ENCODE results near the gene GPSM3.
A peak's percentile ranks its signal among the peaks of the same experiment; 100 is the strongest.
"Not testable (repeated sequence)": the region's sequence is repeated elsewhere in the genome, so short reads cannot be mapped to it uniquely, and the experiment has no call there.

GPSM3 gene

DNA sequence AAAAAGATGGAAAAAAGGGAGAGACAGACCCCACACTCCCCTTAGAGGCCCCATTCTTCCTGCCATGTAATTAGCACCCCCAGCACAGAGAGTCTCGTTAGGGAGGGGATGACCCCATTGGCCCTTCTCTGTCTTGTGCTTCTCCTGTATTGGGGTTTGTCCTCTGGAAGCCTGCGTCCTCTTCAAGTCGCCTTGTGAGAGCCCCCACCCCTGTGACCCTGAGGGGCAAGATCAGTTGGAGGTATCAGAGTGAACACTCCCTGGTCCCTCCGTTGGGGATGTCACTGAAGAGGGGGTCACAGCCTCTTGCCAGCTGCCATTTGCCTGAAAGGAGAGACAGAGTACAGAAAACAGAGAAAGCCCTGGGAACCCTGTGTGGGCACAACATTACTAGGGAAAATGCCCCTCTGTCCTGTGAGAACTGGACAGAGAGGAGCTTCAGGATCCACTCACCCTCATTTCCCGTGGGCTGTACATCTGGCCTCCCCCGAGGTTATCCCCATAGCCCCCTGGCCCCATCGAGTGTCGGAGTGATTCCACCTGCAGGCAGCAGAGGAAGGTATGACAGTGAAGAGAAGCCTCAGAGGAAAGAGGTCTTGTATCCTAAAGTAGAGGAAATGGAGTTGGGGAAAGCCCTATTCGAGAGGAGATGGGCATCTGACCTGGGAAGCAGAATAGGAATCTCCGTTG, 6.1 kb downstream of the GPSM3 start:
- DNase-seq, result not testable (repeated sequence)

DNA sequence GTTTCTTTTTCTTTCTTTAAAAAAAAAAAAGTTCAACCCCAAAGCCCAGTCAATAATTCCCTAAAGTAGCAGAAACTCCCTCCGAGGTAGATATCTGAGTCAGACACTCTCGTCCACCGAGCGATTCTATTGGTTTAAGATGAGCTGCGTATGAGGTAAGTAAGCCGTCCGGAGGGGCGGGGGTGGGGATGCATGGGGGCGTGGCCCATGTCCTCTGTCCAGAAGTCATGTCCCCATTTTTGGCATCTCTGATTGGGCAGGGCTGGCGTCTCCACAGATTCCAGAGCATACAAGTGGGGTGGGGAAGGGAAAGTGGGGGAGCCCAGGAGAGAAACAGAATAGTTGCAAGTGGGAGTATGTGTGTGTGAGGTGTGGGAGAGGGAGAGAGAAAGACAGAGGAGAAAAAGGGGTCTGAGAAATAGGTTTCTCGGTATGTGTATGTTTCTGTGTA, 6.7 kb downstream of the GPSM3 start:
- peak; percentile 66 to 79 for DNase-seq

DNA sequence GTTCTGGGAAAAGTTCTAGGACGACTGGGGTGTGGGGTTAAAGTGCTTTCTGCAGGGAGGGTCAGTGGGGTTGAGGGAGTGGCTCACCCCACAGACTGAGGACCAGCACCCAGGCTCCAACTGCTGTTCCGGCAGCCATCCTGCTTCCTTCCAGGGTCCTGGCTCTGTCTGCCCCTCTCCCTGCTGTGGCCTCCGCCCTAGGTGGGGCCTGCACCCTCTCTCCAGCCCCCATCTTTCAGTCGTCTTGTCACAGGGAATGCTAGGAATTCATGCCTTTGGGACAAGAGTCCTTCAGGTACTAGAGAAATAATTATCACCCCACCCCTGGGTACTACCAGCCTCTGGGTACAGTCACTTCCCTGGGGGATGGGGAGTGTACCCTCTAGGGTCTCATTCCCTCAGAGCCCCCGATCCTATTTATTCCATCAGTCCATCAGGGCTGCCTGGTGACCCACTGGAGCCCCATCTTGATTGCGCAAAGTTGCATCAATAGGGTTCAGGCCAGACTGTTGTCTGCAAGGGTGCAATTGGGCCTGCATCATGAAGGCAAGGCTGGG, 8.3 kb downstream of the GPSM3 start, which contains the start of gene AGER:
AGER (minus strand) TSS at position 170 of the 557 bp plus-strand sequence; CDS start at position 139, 31 bp downstream.
- DNase-seq, result no peak

DNA sequence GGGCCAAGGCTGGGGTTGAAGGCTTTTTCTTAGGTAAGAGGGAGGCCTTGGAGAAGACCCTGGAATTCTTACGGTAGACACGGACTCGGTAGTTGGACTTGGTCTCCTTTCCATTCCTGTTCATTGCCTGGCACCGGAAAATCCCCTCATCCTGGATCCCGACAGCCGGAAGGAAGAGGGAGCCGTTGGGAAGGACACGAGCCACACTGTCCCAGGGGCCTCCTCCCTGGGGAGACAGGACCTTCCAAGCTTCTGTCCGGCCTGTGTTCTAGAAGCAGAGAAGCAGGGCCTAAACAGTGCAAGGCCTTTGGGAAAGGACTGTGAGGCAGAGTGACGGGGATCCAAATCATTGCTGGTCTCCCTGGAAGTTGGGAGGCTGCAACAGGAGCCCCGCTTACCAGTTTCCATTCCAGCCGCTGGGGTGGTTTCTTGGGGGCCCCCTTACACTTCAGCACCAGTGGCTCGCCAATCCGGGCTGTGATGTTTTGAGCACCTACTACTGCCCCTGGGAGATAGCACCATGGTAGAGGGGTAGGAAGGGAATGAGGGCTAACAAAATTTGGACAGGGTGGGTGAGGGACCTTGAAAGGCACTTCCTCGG, 8.9 kb downstream of the GPSM3 start:
- no peak for DNase-seq

DNA sequence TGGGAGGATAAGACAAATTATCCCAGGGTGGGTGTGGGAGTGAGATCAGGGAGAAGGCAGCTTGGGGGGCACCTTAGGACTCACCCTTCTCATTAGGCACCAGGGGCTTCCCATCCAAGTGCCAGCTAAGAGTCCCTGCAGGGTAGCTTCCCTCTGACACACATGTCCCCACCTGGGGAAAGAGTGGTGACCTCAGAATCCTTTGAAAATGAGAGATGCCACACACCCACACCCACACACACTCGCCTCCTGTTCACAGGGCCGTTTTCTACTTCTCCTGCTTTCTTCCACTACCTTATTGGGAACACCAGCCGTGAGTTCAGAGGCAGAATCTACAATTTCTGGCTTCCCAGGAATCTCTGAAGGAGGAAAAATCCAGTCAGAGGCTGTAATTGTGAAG, 9.4 kb downstream of the GPSM3 start:
- no peak for DNase-seq

DNA sequence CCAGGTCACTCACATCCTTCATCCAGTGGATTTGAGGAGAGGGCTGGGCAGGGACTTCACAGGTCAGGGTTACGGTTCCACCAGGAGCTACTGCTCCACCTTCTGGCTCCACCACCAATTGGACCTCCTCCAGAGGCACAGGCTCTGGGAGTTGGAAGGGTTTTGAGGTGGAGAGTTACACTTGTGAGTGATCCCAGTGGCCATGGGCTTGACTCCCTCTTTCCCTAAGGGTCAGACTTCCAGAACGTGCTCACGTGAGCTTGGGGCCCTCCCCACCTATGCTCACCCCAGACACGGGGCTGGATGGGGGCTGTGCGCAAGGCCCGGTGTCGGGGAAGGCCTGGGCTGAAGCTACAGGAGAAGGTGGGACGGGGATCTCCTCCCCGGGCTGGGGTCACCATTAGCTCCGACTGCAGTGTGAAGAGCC, 9.9 kb downstream of the GPSM3 start:
- DNase-seq, result no peak

DNA sequence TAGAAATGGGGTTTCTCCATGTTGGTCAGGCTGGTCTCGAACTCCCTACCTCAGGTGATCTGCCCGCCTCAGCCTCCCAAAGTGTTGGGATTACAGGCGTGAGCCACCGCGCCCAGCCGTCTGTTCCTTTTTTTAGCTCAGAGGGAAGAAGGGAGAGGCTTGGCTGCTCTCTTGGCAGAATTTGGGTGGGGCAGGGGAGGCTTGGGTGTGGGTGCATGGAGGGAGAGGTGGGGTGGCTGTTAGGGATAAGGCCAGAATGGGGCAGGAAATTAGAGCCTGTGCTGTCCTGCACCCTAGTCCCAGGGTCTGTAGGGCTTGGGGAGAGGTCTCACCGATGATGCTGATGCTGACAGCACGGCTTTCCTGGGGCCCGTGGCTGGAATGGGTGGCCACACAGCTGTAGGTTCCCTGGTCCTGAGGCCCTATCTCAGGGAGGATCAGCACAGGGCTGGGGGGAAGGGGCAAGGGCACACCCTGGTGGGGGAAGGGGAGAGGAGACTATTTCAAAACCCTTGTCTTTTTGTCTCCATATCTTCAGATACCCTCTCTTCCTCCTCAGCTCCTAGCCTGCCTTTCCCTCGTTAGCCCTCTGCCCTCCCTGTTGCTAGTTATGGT, 10.4 kb downstream of the GPSM3 start:
- DNase-seq, result no peak

DNA sequence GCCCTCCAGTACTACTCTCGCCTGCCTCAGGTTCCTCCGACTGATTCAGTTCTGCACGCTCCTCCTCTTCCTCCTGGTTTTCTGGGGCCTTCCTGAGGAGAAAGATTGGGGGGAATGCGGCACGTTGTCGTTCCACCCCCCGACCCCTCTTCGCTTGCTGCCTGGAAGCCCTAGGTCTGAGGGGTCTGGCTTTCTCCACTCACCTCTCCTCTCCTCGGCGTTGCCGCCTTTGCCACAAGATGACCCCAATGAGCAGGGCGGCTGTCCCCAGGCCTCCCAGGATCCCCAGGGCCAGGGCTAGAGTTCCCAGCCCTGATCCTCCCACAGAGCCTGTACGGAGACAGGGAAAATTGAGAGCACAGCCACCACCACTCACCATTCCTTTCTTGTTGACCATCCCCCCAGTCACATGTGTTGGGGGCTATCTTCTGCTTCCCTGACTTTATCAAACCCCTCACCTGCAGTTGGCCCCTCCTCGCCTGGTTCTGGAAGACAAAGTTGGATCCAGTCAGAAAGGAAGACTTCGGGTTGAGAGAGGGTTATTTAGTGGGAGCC, 11.2 kb downstream of the GPSM3 start:
- no peak for DNase-seq

DNA sequence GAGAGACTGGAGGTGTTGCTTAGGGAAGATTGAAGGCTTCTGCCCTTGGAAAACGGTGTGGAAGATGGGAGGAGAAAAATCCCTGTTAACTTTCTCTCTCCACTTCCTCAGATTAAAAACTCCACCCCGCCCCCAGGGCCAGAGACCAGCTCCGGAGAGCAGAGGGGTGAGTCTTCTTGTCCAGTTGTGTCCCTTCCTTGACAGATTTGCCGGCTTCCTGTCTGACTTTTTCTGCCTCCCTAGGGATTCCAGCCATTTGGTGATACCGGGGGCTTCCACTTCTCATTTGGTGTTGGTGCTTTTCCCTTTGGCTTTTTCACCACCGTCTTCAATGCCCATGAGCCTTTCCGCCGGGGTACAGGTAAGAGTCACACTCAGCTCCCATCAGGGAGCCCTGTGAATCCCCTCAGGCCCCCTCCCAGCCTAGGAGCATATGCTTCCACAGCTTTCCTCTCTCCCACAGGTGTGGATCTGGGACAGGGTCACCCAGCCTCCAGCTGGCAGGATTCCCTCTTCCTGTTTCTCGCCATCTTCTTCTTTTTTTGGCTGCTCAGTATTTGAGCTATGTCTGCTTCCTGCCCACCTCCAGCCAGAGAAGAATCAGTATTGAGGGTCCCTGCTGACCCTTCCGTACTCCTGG, 12.6 kb downstream of the GPSM3 start:
- DNase-seq, result no peak

DNA sequence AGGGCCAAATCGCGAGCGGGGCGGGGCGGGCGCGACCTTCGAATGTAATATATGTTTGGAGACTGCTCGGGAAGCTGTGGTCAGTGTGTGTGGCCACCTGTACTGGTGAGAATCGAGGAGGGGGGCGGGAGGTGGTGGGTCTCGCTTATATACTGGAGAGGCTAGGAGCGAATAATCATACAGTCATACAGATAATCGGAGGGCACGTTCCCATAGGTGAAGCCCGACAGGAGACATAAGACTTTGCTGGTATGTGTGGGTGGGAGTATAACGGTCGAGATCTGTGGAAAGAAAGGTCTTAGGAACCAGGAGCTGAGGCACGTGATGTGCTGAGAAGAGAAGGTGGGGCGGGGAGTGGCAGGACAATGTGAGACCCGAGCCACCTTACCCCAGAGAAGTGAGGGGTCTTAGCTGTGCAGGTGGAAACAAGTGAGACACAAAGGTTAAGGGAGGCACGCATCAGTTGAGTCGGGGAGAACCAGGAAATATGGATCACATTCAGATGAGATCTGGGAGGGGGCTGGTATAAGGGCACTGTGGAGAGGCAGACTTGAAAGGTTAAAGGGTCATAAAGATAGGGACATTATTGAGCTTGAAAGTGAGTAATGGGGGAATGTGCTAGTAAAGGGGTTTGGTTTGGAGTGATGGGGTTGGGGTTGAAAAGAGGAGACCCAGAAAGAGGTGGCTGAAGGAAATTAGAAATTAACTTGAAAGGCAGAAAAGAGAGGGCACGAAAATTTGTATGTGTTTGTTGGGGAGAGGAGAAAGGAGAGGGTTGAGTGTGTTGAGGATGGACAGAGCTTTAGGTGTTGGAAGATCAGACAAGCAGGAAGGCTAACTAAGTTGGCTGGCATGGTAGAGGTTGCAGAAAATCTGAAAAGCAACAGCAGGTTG, 13.6 kb downstream of the GPSM3 start:
- DNase-seq, result no peak

DNA sequence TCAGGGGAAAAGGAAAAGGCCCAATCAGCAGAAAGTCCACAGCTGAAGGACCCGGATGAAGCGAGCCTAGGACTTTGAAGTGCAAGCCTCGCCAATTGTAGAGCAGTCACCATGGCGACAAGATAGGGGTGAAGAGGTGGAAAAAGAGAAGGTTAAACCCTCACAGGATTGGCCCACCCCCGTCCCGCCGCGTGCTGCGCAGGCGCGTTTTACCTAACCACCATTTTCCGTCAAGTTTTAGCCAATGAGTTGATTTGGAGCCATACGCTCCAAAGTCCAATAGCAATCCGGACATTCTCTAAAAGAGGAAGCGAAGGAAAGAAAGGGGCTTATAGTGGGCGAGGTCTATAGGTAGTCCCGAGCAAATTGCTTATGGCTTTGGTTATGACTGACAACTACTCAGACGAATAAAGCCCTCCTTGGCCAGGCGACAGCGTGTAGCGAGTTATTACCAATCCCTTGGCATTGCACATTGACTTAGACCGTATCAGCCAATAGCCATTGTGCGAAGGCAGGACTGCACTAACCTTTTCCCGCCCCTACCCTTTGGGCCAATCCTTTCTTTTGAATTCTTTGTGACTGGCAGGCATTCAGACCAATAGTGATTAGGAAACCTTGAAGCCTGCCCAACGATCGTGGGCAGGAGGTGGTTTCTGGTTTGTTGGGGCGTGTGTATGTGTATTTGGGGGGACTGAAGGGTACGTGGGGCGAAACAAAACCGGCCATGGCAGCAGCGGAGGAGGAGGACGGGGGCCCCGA, 14.5 kb downstream of the GPSM3 start, which contains the start of gene RNF5:
RNF5 (plus strand) TSS at position 618 of the 759 bp plus-strand sequence; CDS start at position 725, 107 bp downstream.
- peak; percentile 99 to 100 for DNase-seq

DNA sequence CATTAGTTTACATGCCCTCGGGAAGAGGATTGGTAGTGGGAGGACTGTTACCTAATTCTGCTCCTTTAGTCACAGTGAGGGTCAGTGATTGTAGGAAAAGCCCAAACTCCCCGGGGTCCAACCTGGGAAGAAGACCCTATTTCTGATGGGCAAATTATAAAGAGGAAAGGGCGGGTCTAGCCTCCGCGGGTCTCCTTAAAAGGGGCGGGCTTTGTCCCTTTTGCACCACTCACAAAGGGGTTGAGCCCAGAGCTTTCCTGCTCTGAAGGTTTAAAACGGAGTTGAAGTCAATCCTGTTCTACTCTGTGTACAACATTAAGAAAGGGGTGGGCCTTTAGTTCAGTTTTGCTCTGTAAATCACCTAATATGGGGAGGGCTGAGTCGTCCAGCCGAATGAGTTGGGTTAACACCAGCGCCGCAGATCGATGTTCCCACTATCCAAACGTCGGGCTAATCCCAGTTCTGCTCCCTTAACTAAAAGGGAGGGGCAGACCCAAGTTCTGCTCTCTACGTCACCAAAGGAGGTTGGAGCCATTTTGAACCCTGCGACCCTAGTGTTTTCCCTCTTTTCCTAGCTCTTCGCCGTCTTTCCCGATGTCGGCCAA, 15.2 kb downstream of the GPSM3 start:
- no peak for DNase-seq

DNA sequence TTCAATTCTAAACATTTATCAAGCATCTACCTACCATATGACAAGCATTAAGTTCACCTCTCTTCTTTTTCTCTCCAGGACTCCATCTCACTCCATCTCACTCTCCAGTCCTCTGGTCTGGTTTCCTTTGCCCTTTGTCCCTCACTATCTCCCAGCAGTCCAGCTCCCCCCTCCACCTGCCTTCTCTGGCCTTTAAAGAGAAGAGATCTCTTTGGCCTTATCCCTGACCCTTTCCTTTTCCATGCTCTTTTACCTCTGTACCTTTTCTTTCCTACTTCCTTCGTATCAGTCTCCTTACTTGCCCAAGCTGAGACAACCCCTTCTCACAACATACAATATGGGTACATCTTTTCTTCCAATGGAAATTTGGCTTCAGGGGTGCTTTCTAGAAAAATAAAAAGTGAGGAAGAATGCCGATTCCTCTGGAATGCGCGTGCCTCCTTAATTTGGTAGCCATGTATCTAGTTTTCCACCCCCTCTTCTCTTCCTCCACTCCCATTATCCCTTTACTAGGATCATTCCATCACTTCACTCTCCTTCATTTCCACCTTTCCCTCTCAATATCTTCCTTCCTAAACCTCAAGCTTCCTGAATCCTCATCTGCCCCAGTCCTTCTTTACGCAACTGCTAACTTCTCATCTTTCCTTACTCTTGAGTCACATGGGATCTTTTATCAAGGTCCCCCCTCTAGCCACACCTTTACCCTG, 15.8 kb downstream of the GPSM3 start:
- no peak for DNase-seq

DNA sequence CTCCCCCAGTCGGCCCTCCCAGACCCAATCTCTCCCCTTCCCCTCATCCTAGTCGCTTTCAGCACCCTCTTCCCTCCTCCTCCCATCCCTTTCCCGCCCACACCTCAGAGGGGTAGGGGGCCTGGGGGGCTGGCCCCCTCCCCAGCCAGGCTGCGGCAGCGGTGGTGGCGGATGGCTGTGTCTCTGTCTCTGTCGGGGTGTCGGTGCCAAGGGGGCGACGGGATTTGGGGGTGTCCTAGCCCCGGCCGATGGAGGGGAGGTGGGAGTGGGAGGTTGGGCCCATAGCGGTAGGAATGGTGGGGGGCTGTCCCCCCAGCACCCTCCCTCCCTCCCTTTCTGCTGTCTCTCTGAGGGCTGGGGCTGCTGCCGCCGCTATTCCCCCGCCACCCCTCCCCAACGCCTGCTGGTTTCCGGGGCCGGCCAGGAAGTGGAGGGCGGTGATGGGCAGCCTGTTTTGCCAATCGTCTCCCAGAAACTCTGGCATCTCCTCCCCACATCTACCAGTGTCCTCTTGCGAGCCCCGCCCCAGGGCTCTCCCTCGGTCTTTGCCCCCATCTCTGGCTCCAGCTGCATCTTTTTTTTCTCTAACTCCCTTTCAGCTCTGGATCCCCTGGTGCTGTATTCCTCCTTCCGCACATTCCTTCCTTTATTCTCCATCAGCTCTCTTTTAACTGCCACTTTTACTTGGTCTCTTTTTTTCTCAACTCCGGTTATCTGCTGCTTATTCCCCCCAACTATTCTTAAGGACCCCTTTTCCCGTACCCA, 16.6 kb downstream of the GPSM3 start, which contains the start of gene AGPAT1:
AGPAT1 (minus strand) TSS at position 374 of the 765 bp plus-strand sequence. CDS start 4,588 bp downstream, outside the sequence.
- peak; percentile 89 to 99 for DNase-seq

DNA sequence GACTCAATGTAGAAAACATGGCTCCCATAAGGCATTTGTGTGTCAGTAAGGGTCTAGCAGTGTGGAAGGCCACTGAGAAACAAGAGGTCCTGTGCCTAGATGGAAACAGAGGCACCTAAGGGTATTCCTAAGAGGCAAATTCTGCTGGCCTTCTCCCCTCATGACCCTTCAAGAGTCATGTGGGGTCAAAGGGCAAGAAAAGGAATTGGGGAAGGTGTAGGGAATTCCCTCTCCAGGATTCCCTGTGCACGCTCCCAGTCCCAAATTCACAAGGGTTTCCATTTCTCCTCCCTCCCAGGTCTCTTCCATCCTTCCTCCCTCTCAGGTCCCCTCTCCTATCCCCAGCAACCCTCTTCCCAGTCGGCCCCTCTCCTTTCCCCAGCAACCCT, 17.1 kb downstream of the GPSM3 start:
- no peak for DNase-seq

DNA sequence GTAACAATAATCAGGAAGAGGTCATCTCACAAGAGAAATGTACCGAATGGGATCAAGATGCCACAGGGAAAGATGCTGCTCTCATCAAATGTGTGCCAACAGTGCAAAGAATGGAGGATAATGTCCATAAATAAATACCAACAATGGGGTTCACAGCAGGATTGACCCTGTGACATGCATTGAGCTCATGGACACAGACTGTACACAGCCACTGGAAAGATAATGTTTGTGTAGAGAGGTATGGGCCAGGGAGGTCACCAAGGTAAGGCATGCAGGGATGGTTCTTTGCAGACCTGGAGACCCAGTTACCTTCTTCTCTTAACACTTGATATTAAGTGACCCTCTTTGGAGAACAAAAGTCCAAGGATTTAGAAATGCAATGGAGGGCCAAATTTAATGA, 18.0 kb downstream of the GPSM3 start:
- DNase-seq, result no peak

DNA sequence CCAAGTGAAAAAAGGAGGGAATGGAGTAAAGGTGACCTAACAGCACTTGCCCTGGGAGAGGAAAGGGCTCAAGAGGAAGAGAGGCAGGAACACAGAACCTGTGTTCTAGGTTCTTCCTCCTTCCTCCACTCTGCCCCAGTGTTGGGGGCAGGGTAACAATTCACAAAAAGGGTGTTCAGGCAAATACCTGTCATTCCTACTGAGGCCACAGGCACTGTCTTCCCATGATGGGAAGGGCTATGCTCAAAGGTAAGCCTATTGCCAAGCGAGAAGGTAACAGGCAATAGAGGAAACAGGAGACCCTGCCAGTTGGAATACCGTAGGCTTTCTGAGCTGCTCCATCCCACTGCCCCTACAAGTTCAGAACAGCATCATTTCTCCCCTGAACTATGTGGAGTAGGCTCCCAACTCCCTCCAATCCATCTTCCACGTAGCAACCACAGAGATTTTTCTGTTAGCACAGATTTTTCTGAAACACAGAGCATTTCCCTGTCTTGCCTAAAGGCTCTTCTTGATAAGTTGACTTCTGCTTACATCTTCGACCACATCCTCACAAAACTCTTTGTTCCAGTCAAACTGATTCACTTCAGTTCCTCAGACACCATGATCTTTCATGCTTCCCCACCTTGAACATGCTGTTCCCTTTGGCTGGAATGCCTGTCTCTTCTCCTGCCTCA, 19.3 kb downstream of the GPSM3 start:
- DNase-seq, result no peak

DNA sequence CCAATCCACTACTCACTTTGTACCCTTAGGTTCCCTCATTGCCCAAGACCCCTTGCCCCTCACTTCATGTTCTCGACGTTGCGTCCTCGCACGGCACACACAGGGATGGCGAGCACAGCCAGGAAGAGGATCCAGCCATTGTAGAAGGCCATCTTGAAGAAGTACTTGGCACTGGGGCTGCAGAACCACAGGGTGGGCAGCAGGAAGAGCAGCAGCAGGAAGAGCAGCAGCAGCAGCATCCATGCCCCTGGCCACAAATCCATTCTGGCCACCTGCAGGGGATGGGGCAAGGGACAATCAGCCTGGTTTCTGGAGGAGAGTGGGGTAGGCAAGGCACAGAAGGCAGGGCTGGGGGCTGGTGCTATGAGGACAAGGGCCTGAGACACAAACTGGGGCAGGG, 21.2 kb downstream of the GPSM3 start:
- no peak for DNase-seq
